ENCODE results near the gene GPATCH2L.

GPATCH2L gene

GRCh38 chr14:76133103-76133502, 18.6 kb upstream of the GPATCH2L start:
- Histone ChIP-seq H3K4me1 (ENCODE audit: low read length) (no peaks in the 10 kb centered on the region), H3K4me2 (ENCODE audit: low read depth, low read length) (no peak overlapping the region), H3K9me2 (replicated peaks; ENCODE audit: insufficient read depth, low read length) (no peaks in the 10 kb centered on the region), H3K4me3 (ENCODE audit: low read length) (no peak overlapping the region), H3K79me2 (ENCODE audit: low read length) (no peaks in the 10 kb centered on the region), H3K36me3 (replicated peaks; ENCODE audit: insufficient read depth, low read length) (no peaks in the 10 kb centered on the region), H3K9me3 (replicated peaks; ENCODE audit: insufficient read depth, low read length) (no peaks in the 10 kb centered on the region), H3F3A (ENCODE audit: insufficient read depth, low read length) (no peaks in the 10 kb centered on the region), H3K9ac (ENCODE audit: low read length) (no peak overlapping the region), H2AFZ (ENCODE audit: low read length) (no peak overlapping the region), H4K20me1 (ENCODE audit: insufficient read depth, low read length) (no peaks in the 10 kb centered on the region), H3K27me3 (replicated peaks; ENCODE audit: insufficient read depth, low read length) (no peaks in the 10 kb centered on the region), H3K27ac (ENCODE audit: low read length) (no peak overlapping the region)
- no peak for DNase-seq
- no peak for TF ChIP-seq EZH2phosphoT487 (IDR thresholded peaks at IDR 0.05; ENCODE audit: low read length)
- TF ChIP-seq EZH2 (optimal IDR thresholded peaks at IDR 0.05; ENCODE audit: low read depth, low read length), result no peak
- no peak for TF ChIP-seq CTCF (IDR thresholded peaks at IDR 0.05; ENCODE audit: low read length)

GRCh38 chr14:76134231-76134630, 17.5 kb upstream of the GPATCH2L start:
- H3F3A ChIP-seq (ENCODE audit: insufficient read depth, low read length), result no peaks in the 10 kb centered on the region
- no peak overlapping the region for H2AFZ ChIP-seq (ENCODE audit: low read length)
- H3K4me3 ChIP-seq (ENCODE audit: low read length), result no peak overlapping the region
- DNase-seq, result no peak
- H3K79me2 ChIP-seq (ENCODE audit: low read length), result no peaks in the 10 kb centered on the region
- H3K27me3 ChIP-seq (replicated peaks; ENCODE audit: insufficient read depth, low read length), result no peaks in the 10 kb centered on the region
- H3K4me1 ChIP-seq (ENCODE audit: low read length), result no peaks in the 10 kb centered on the region
- no peaks in the 10 kb centered on the region for H3K36me3 ChIP-seq (replicated peaks; ENCODE audit: insufficient read depth, low read length)
- H3K9ac ChIP-seq (ENCODE audit: low read length), result no peak overlapping the region
- no peaks in the 10 kb centered on the region for H4K20me1 ChIP-seq (ENCODE audit: insufficient read depth, low read length)
- H3K4me2 ChIP-seq (ENCODE audit: low read depth, low read length), result no peak overlapping the region
- H3K27ac ChIP-seq (ENCODE audit: low read length), result no peak overlapping the region
- no peaks in the 10 kb centered on the region for H3K9me3 ChIP-seq (replicated peaks; ENCODE audit: insufficient read depth, low read length)
- H3K9me2 ChIP-seq (replicated peaks; ENCODE audit: insufficient read depth, low read length), result no peaks in the 10 kb centered on the region
- no peak for TF ChIP-seq EZH2phosphoT487 (IDR thresholded peaks at IDR 0.05; ENCODE audit: low read length)
- TF ChIP-seq CTCF (IDR thresholded peaks at IDR 0.05; ENCODE audit: low read length), result no peak
- TF ChIP-seq EZH2 (optimal IDR thresholded peaks at IDR 0.05; ENCODE audit: low read depth, low read length), result no peak

GRCh38 chr14:76135722-76136121, 16.0 kb upstream of the GPATCH2L start:
- H3K9me2 ChIP-seq (replicated peaks; ENCODE audit: insufficient read depth, low read length), result no peaks in the 10 kb centered on the region

More at GRCh38 chr14:76135722-76136121, 16.0 kb upstream of the GPATCH2L start:
- H3K9me3 ChIP-seq (replicated peaks; ENCODE audit: insufficient read depth, low read length), result no peaks in the 10 kb centered on the region
- H3K79me2 ChIP-seq (ENCODE audit: low read length), result no peaks in the 10 kb centered on the region
- H4K20me1 ChIP-seq (ENCODE audit: insufficient read depth, low read length), result no peaks in the 10 kb centered on the region
- no peak overlapping the region for H2AFZ ChIP-seq (ENCODE audit: low read length)
- H3K27me3 ChIP-seq (replicated peaks; ENCODE audit: insufficient read depth, low read length), result no peaks in the 10 kb centered on the region
- DNase-seq, result no peak
- no peak overlapping the region for H3K27ac ChIP-seq (ENCODE audit: low read length)
- no peaks in the 10 kb centered on the region for H3K36me3 ChIP-seq (replicated peaks; ENCODE audit: insufficient read depth, low read length)
- H3F3A ChIP-seq (ENCODE audit: insufficient read depth, low read length), result no peaks in the 10 kb centered on the region
- no peak overlapping the region for H3K4me3 ChIP-seq (ENCODE audit: low read length)
- H3K4me1 ChIP-seq (ENCODE audit: low read length), result no peaks in the 10 kb centered on the region
- TF ChIP-seq EZH2phosphoT487 (IDR thresholded peaks at IDR 0.05; ENCODE audit: low read length) (no peak), EZH2 (optimal IDR thresholded peaks at IDR 0.05; ENCODE audit: low read depth, low read length) (no peak), CTCF (IDR thresholded peaks at IDR 0.05; ENCODE audit: low read length) (no peak)
- no peak overlapping the region for H3K9ac ChIP-seq (ENCODE audit: low read length)
- no peak overlapping the region for H3K4me2 ChIP-seq (ENCODE audit: low read depth, low read length)
